GM20000 (cell line): Measurements from ENCODE around the gene GRAMD1C.

Experiments used
- DNase-seq: peaks from one replicate; pipeline ENCODE4 v3.0.0; 2012; ENCODE audit warnings: low spot score
- CTCF ChIP-seq: IDR thresholded peaks from 2 replicates; pipeline ENCODE4 v1.5.1; 2012; ENCODE audit warnings: mild to moderate bottlenecking, control low read depth; ENCODE audit errors: extremely low read depth, missing control alignments

The GRAMD1C gene

DNA sequence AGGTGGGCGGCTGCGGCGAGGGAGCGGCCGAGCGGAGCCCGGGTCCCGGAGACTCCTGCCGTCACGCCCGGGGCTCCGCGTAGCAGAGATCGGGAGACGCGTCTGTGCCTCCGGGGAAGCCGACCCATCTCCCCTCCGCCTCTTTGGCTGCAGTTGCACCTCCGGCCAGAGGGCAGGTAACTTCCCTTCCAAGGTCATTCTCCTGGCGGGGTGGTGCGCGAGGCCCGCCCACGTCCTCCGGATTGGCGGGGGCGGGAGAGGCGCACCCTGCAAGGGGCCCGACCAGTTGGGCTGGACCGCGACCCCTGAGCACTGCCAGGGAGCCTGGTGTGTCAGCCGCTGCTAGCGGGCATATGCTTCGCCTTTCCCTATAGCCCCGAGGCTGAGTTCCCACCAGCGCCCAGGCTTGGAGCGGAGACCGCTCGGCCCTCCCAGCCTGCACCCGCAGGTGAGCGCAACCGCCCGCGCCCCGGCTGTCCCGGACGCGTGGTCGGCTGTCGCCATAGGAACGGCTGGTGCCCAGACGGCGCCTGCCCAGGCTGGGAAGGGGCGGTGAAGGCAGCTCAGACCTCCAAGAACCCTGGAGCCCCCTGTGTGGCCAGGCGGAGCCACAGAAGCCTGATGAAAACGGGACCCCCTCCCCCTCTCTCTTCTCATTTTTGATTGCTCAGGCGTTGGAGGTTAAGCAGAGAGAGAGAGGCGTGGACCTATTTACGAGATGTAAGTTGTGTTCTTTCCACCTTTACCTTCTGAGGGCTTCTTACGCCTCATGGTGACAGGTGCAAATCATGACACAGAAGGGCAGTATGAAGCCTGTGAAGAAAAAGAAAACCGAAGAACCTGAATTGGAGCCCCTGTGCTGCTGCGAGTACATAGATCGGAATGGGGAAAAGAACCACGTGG, 109.7 kb downstream of the GRAMD1C start:
- no peak for DNase-seq
- no peak for TF ChIP-seq CTCF

- TF ChIP-seq CTCF, result no peak
- no peak for DNase-seq
Measured at GRCh38 chr3:113952921-113953320, 114.3 kb downstream of the GRAMD1C start.

DNA sequence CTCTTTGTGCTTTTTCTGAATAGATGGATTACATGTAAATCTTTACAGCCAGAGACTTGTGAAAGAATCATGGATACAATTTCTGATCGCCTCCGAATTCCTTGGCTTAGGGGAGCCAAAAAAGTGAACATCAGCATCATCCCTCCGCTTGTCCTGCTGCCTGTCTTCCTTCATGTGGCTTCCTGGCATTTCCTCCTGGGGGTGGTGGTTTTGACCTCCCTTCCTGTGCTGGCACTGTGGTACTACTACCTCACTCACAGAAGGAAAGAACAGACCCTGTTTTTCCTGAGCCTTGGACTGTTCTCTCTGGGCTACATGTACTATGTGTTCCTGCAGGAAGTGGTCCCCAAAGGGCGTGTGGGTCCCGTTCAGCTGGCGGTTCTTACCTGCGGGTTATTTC, 115.1 kb downstream of the GRAMD1C start:
- TF ChIP-seq CTCF, result no peak
- DNase-seq, result no peak

- no peak for DNase-seq
- TF ChIP-seq CTCF, result no peak
Measured at GRCh38 chr3:113954091-113954685, 115.6 kb downstream of the GRAMD1C start.

DNA sequence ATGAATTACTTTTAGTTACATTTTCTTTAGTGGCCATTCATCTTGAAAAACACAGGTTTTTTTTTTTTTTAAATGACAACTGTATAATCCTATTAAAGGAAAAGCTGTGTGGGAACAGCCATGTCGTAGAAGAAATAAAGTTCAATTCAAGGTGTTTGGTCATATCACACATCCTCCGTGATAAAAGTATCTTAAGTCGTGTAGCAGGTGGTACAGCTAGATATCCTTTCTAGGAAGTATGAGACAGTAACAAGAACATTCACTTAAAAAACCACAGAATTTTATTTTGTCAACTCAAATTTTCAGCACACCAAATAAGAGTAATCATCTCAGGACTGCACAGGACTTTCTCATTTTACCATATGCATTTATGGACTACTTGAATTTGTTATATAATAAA, 125.3 kb downstream of the GRAMD1C start:
- TF ChIP-seq CTCF, result no peak
- DNase-seq, result no peak

- no peak for DNase-seq
- TF ChIP-seq CTCF, result no peak
Measured at GRCh38 chr3:113966172-113966571, 127.6 kb downstream of the GRAMD1C start.

DNA sequence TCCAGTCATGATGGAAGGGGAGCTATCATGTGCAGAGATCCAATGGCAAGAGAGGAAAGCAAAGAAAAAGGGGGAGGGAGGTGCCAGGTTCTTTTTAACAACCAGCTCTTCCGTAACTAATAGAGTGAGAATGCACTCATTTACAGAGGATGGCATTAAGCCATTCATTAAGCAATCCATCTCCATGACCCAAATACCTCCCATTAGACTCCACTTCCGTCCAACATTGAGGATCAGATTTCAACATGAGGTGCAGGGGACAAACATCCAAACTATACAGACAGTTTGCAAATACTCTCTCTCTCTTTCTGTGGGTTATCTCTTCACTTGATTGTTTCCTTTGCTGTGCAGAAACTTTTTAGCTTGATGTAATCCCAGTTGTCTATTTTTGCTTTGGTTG, 130.4 kb downstream of the GRAMD1C start:
- DNase-seq, result no peak
- no peak for TF ChIP-seq CTCF
